Body of pancreas (tissue), 4 donors: ENCODE measurements around the gene FRAT2.

Source experiments
- CTCF ChIP-seq, 7 experiments: fragments of 450-650 bp in 4 of 7; fragments of 200-600 bp in 3 of 7; sonication (generic) in 3 of 7; IDR thresholded peaks; one replicate each; pipeline ENCODE4 v1.5.1; 2016 to 2019; ENCODE audit warnings: antibody characterized with exemption in 7 of 7
- POLR2A ChIP-seq, 3 donors: fragments of 450-650 bp; IDR thresholded peaks; one replicate each; pipeline ENCODE4 v1.6.1; 2016; ENCODE audit warnings: antibody characterized with exemption in 3 of 3, mild to moderate bottlenecking in 2 of 3

- TF ChIP-seq CTCF (IDR thresholded peaks at IDR 0.05) (no peak), POLR2A (IDR thresholded peaks at IDR 0.05) (no peak)
Observed at GRCh38 chr10:97292862-97293198, 41.7 kb downstream of the FRAT2 start.
